Activated effector memory CD4-positive, alpha-beta T cell treated with Interleukin-2 at 50 U/mL for 16 hours (primary cell): ENCODE data around the gene MPP1.
A peak's percentile ranks its signal among the peaks of the same experiment; 100 is the strongest.
"Not testable (repeated sequence)": the region's sequence is repeated elsewhere in the genome, so short reads cannot be mapped to it uniquely, and the experiment has no call there.

Experiments used
- DNase-seq: peaks from one replicate; pipeline ENCODE4 v3.0.0-alpha.2; 2020

MPP1 gene

GRCh38 chrX:154804957-154805695, at the start of gene MPP1:
Gene MPP1, minus strand, starts transcription at chrX:154805485. Its CDS starts 112 bp downstream, at chrX:154805373.
- DNase-seq, result peak; percentile 70

- no peak for DNase-seq
Observed at GRCh38 chrX:154850957-154851611, 45.8 kb upstream of the MPP1 start.

DNA sequence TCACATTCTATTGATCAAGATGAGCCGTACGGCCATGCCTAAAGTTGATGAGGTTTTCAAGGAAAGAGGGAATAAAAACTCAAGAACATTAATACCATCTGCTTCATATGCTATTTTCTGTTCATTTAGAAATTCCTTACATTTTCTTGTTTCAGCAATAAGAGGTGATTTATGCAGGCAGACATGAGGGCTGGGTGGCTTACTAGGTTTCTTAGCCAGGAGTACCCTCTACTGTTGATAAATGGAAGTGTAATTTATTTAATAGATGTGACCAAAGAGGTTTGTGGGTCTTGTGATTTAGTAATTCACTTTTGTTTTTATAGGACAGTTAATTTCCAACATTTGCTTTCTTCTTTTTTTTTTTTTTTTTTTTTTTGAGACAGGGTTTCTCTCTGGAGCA, 35.6 kb upstream of the MPP1 start:
- no peak for DNase-seq

GRCh38 chrX:154836163-154836562, 30.9 kb upstream of the MPP1 start:
- DNase-seq, result no peak

GRCh38 chrX:154834562-154834961, 29.3 kb upstream of the MPP1 start, which contains the start of gene SMIM9:
Gene SMIM9, minus strand, starts transcription at chrX:154834662. Its CDS starts 3,806 bp downstream, at chrX:154830856.
- DNase-seq, result no peak

DNA sequence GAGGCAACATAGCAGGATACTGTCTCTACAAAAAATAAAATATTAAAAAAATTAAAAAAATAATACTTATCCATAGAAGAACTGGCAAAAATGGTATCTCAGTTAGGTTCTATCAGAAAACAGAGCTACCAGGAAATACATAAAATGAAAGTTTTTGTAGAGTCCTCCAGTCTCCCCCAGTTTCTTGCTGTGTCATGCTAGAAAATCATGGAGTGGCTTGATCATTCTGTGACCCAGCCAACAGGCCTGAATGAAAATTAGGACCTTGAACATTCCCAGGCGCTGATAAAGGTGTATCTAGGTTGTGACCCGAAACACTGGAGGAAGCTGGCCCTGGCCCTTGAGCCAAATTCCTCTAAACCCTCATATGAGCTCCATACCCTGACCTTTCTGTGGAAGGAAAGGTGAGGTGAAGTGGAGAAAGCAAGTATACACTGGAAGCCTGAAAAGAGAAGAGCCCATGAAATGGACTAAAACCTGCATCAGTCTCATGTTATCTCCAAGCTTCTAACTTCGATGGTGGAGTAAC, 28.5 kb upstream of the MPP1 start:
- DNase-seq, result no peak

- no peak for DNase-seq
Observed at GRCh38 chrX:154829926-154830442, 24.7 kb upstream of the MPP1 start.

DNA sequence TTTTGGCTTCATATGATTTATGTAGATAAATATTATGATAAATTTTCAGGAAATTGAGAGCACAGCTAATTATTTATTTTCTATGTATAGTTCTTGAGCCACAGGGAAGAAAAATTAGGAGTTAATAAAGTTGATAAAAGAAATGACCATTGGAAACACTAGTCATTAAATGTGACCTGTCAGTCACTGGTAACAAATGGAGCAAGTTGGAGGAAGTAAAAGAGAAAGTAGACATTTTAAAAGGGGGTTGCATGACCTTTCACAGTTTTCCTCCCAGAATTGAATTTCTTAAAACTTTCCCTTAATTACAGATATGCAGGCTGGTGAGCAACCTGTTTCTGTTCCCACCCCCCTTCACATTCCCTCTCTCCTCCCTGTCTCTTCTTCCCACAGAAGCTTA, 23.8 kb upstream of the MPP1 start:
- DNase-seq, result no peak

DNA sequence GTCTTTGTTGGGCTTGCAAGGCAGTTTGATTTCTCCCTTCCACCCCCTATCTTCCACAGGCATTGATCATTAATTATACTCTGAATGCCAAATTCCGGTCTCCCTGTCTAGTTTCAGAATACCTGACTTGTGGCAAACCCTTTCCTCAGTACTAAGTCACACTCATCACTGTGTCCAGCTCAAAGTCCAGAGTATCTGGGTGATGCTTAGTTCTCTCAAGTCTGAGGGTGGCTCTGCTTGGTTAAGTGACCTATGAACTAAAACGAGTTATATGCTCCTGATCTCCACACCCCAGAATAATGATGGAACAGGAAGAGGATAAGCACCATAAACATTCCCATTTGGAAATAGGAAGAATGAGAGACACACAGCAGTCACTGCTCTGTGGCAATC, 22.7 kb upstream of the MPP1 start:
- DNase-seq, result no peak

DNA sequence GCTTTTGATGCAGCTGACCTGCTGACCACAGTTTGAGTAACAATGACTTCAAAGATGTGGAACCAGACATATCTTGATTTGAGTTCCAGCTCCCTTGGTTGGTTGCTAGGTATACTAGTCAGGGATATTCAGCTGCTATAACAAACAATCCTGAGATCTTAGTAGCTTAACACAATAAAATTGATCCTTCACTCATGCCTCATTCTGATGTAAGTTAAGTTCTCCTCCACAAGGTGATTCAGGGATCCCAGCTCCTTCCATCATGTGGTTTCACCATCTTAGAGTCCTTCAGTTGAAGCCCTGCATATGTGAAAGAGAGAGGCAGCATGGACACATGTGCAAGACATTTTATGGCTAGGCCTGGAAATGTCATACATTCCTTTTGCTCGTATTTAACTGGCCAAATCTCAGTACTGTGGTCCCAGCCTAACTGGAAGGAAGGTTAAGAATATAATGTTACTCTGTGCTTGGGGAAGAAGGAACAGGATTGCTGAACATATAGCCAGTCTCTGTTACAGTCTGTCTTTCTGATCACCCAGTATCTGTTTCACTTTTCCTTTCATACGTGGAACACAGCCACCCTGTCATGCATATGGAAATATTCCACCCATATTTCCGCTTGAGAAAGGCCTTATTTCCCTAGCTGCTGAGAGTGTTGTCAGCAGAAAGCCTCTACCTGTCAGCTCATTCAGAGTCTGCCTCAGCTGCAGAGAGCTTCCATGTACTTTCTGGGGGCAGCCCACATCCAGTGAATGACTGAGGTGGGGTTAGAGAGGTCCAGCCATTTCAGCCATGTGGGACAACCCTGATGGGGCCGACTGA, 22.1 kb upstream of the MPP1 start:
- DNase-seq, result no peak

DNA sequence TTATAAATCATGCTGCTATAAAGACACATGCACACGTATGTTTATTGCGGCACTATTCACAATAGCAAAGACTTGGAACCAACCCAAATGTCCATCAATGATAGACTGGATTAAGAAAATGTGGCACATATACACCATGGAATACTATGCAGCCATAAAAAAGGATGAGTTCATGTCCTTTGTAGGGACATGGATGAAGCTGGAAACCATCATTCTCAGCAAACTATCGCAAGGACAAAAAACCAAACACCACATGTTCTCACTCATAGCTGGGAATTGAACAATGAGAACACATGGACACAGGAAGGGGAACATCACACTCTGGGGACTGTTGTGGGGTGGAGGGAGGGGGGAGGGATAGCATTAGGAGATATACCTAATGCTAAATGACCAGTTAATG, 20.3 kb upstream of the MPP1 start:
- DNase-seq, result not testable (repeated sequence)

GRCh38 chrX:154824638-154825037, 19.4 kb upstream of the MPP1 start:
- DNase-seq, result no peak

- no peak for DNase-seq
Observed at GRCh38 chrX:154822029-154822428, 16.7 kb upstream of the MPP1 start.

DNA sequence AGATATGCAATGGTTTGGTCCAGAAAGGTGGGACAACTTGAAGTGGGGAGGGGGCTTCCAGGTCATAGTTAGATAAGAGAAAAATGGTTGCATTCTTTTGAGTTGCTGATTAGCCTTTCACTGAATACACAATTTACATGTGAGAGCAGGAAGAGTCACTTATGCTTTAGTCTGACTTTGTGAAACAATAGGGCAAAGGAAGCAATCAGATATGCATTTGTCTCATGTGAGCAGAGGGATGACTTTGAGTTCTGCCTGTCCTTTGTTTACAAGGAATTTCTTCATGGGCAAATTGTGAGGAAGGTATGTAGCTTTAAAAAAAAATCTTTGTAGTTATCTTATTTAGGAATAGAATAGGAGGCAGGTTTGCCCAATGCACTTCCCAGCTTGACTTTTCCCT, 16.2 kb upstream of the MPP1 start:
- DNase-seq, result no peak

DNA sequence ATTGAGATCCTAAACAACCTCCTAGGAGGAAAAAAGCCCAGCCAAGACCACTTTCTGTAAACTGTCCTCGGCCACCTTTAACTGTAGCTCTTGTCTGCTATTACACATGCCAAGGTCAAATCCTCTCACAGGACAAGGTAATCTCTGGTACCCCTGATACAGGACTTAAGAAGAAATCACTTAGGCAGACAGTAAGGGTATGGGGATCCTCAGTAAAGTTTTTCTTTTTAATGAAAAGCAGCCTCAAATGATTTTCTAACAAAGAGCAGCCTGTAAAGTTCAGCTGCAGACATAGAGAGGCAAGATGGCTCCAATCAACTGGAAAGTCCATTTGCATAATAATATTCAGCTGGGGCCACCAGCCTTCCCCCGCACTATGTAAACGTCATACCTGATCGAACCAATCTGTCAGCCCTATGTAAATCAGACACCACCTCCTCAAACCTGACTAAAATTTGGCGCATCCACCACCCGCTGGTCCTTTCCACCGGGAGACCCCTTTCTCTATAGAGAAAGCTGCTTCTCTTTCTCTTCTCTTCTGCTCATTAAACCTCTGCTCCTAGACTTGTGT, 14.6 kb upstream of the MPP1 start:
- no peak for DNase-seq

- DNase-seq, result no peak
Observed at GRCh38 chrX:154818916-154819770, 13.9 kb upstream of the MPP1 start.

GRCh38 chrX:154817048-154817618, 11.8 kb upstream of the MPP1 start:
- not testable (repeated sequence) for DNase-seq

- not testable (repeated sequence) for DNase-seq
Observed at GRCh38 chrX:154816326-154816898, 11.1 kb upstream of the MPP1 start.

DNA sequence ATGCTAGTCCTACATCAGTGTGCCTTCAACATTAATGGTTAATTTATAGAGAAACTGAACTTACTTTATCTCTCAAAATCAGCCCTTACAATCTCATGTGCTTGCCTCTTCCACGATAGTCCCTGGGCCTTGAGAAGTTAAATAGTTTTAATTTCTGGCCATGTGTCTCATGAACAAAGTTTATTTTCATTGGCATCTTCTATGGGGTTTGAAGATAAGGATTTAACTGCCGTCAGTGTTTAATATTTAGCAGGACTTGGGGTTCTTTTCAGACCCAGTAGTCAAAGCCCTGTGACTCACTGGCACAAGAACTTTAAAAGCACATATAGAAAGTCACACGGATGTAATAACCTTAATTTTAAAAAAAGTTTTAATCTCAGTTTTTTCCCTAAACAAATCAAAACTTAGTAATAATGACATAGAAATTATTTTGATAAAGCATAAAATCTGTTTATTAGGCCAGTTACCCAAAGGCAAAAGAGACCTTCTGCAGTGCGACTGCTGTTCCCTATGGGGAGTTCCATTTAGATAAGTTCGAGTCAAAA, 10.1 kb upstream of the MPP1 start:
- DNase-seq, result no peak

DNA sequence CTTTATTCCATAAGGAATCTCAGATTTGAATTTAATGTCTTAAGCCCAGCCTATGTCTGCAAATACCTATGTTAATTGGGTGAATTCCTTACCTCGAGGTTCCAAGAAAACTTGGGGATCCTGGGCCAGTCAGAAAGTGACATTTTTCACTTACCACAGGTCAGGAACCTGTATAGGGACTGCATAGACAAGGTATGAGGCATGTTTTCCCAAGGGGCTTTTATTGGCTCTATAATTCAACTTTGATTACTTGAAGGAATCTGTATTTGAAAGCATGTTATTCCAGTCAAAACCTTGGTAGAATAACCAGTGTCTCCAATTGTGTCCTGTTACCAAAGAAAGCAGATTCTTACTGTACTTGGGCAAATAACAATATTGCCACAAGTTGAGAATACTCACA, 8.5 kb upstream of the MPP1 start:
- DNase-seq, result no peak
